GM18517 (cell line): ENCODE data around the gene SATB2.

Experiments used
- ATAC-seq: cut with Tn5 transposase; IDR thresholded peaks from one replicate; pipeline ENCODE4 v1.9.1; 2021; ENCODE audit warnings: mild to moderate bottlenecking, moderate library complexity; ENCODE audit not compliant: unreplicated experiment

Gene SATB2

DNA sequence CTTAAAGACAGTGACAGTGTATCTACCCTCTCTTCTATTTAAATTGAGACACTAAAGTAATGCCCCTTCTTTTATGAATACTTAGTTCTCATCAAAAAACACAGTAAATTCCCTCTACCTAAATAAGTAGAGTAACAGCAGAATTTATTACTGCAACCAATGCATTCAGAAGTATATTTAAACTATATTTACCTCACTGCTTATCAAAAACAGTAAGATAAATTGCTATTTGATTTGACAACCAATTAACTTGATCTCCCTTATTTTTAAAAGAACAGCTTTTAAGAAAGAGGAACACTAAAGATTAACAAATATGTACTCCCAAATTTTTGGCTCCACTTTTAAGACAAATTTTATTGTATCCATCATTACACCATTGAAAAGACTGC is 4.8 kb downstream of the SATB2 start:
- ATAC-seq = no peak

DNA sequence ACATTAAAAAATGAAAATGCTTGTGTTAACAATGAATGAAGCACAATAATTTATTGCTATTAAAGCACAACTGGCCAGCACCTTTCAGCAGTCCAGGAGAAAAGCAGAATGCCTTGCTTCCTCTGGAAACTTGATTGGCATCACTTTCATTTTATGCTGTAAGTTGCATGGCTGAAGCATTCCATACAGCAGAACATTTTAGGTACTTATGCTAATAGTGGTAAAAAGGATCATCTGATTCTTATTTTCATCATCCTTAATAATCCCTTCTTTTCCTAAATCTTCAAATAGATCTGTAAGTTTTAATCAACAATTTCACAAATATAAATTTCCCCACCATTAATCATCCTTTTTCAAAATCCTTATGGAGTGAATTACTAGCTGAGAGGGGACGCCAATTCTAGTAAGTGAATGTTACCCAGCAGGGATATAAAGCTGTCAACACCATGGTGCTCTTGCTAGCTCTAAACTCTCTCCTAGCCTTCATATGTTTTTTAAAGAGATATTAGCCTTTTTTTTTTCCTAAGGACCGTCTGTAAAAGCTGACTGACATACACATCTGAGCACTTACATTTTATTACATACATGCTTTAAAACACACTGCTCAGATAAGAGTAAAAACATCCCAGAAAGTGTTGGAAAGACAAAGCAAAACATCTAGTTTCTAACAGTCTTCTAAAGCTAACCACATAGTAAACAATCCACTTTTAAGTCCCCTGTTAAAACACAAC is 5.3 kb downstream of the SATB2 start:
- no peak for ATAC-seq

DNA sequence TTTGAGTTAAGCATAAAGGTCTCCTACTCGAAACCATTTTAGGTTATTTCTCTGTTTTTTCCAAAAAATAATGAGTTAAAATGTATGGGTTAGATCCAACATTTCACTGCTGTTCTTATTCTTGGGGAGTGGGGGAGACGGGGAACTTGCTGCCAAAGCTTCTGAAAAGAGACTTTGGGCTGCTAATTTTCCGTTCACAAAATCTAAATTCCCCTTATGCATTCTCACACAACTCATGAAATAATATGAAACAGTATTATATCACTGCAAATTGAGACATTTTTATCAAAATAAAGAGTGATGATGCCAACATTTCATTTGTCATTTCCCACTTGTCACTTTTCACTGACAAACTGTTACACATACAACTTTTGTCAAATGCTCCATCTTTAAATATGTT is 7.8 kb downstream of the SATB2 start:
- no peak for ATAC-seq

DNA sequence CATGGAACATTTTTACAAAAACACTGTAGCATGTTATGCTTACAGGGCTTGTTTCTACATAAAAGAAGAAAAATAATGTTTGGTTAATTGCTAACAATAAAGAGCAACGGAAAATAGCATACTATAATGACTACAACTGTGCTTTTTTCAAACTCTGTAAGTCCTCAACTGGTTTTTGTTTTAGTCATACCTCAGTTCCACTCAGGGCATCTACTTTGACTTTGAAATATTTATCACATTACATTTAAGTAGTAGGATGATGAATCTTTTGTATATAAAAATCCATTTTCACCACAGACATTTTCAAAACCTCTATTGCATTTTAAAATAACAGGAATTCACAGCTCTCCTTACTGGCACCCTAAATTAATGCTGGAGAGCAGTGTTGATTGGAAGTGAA is 8.3 kb downstream of the SATB2 start:
- ATAC-seq = no peak

DNA sequence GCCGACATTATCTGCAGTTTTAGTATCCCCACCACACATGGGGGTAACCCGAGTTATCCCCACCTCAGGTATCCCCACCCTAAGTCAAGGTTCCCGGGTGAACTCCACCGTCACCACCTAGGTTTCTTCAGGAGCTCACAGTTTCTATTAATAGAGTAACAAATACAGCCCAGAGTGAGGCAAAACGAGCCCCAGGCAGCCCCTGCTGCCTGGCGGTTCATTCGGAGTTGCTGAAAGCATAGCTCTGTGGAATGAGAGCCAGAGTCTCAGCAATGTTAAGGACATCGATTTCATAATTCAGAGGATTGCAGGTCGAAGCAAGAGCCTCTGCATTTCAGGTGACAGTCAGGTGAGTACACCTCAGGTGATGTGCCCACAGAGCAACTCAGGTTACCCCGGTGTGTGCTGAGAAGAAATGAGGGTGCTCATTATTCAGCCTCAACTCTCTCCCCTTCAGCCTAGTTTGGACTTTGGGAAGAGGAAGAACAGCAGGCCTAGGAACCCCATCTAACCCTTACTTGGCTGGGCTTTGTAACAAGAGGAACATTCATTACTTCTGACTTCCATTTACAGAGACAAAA is 10.7 kb downstream of the SATB2 start:
- ATAC-seq = no peak

- ATAC-seq = no peak
Observed at GRCh38 chr2:199444749-199445148, 13.0 kb downstream of the SATB2 start.

DNA sequence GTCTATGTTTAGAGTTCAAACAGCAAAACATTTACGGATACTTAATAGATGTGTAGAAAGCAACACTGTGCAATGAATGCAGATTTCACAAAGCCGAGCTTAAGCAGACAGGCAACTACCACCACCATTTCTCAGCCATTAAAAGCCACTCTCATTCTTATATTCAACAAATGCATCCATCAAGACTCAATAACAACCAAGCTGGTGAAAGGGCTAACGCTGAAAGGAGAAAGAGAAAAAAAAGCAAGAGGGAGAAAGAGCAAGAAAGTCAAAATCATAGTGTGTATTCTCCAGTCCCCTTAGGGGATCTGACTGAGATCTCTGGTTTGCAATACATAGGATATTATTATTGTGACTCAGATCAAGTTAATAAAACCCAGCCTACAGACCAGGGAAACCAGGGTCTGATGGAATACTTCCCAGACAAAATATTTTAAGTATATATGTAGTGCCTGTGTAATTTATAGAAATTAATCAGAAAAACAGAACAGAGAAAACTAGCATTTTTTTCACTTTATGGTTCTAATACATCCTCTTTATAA is 14.1 kb downstream of the SATB2 start:
- no peak for ATAC-seq

DNA sequence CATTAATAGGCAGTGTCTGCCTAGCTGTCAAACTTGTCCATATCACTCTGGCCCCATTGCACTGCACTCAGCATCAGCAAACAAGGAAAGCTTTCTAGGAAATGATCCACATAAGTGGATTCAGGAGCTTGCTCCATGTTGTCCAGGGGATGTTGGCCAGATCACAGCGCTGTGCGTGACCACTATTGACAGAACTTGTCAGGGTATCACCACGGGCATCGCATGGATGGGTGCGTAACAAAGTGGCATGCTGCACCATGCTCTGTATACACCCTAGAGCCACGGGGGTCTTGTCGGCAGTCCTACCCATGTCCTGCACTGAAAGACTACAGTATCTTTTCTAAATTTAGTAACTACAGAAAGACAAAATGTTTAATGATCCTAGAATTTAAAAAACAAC is 15.6 kb downstream of the SATB2 start:
- ATAC-seq = no peak

DNA sequence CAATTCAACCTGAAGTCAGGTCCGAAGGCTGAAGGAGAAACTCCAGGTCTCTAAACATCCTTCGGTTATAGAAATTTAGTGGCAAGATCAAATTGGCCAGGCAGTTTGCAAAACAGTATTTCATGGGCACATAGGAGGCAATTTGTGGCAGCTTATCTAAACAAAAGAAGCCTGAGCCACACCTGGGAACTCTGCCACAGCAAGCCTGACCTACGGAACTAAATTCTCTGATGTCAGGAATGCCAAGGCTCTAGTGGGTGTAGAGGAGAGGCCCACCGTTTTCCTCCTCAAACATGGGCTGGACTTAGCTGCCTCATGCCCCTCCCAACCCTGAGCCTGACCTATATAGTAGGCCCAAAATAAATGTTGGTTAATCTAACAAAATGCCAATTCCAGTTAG is 16.0 kb downstream of the SATB2 start:
- ATAC-seq = no peak

DNA sequence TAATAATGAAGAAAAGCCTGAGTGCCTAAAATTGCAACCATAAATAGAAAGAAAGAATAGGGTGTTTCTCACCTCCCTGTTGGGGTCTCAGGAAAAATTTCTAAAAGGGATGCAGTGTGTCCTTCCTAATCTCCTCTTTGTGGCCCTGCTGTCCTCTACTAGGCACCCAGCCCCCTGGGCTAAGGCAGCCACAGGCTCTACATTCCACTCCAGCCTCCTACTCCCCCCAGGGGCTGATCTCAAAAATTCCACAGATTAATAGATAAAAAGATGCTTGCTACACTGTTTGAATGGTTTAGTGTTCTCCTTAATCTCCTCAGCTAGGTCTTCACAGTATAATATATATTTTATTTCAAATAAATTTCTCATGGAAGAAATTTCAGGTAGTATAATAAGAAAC is 17.6 kb downstream of the SATB2 start:
- ATAC-seq = no peak

DNA sequence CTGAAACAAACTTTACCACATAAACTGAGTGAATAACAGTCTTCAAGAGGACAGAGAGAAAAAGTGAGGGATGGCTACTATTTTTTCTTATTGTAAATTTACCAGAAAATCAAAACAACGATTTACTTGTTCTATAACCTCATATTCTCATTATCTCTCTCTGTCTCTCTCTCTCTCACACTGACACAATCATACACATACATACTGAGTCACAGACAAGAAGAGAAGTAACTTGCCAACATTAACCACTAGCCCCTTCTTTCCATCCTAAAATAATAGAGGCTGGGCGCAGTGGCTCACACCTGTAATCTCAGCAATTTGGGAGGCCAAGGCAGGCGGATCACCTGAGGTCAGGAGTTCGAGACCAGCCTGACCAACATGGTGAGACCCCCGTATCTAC is 18.2 kb downstream of the SATB2 start:
- ATAC-seq = no peak

GRCh38 chr2:199439066-199439465 is 18.7 kb downstream of the SATB2 start:
- no peak for ATAC-seq

DNA sequence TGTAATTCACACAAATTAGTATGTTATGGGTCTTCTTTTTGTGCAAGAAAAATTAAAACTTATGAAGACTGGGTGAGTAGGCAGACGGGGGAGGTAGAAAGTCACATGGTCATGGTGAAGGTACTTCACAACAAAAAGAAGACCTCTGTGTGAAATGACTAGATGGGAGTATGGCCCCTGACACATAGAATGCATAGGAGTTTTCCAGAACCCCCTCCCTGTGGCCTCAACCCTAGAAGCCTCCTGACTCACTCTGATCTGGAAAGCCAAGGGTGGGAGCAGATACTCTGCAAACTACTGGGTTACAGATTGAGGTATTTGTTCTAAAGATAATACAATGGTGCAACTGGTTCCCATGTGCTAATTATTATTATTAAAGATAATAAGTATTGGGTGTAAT is 23.2 kb downstream of the SATB2 start:
- ATAC-seq = no peak

GRCh38 chr2:199433204-199433832 is 24.4 kb downstream of the SATB2 start:
- ATAC-seq = no peak

- ATAC-seq = no peak
Observed at GRCh38 chr2:199431746-199432213, 26.0 kb downstream of the SATB2 start.

GRCh38 chr2:199430214-199430613 is 27.5 kb downstream of the SATB2 start:
- ATAC-seq = no peak

DNA sequence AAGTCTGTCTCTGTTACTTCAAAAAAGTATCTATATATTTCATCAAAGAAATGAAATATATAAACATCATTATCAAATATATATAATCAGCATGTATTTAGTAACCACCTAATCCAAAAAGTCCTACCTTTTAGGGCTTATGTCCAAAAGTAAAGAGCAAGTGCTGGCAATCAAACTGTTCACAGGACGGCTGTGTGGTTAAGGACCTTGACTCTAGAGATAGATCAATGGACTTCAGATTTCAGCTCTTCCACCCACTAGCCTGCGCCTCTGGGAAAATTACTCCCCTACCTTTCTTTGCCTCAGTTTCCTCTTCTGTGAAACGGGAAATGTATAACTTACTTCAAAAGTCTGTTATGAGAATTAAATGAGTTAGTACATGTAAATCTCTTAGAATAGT is 29.4 kb downstream of the SATB2 start:
- no peak for ATAC-seq

DNA sequence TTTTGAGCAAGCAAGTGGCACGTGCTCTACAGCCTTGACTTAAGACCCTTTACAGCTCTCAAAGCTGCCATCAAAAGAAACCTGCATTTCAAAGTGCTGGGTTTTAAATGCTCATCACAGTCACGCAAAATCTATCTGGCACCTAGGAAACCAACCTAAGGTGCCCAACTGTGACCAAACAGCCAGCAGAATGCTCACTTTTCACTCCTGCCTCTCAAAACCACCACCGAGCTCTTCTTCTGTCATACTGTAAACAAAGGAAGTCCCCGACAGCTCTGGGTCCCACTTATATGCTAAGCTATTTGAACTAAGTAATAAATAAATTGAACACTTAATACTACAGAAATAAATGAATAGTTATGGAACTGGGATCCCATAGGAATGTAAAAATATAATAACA is 33.6 kb downstream of the SATB2 start:
- ATAC-seq = no peak

- no peak for ATAC-seq
Observed at GRCh38 chr2:199419428-199419827, 38.3 kb downstream of the SATB2 start.

GRCh38 chr2:199414465-199414864 is 43.3 kb downstream of the SATB2 start:
- ATAC-seq = no peak

- ATAC-seq = no peak
Observed at GRCh38 chr2:199414001-199414400, 43.7 kb downstream of the SATB2 start.
